Transverse colon (tissue), 4 donors: ENCODE data around the gene TTL.

Source experiments
- CTCF ChIP-seq, 5 experiments: fragments of 200-600 bp in 3 of 5; fragments of 450-650 bp in 2 of 5; sonication (generic) in 3 of 5; IDR thresholded peaks; 1 replicate in 2 of 5; 2 replicates in 3 of 5; pipeline ENCODE4 v1.5.1; 2016 to 2017; ENCODE audit warnings: antibody characterized with exemption in 5 of 5, inconsistent platforms in 3 of 5, mild to moderate bottlenecking in 2 of 5, moderate library complexity in 1 of 5
- POLR2A ChIP-seq: fragments of 450-650 bp; IDR thresholded peaks from one replicate; pipeline ENCODE4 v1.6.1; 2016; ENCODE audit warnings: antibody characterized with exemption, mild to moderate bottlenecking, moderate library complexity
- POLR2AphosphoS5 ChIP-seq, 3 donors: sonication (generic); formaldehyde crosslinking; IDR thresholded peaks; one replicate each; pipeline ENCODE4 v1.6.1; 2016; ENCODE audit warnings: antibody characterized with exemption in 3 of 3

- TF ChIP-seq CTCF (IDR thresholded peaks at IDR 0.05): no peak
- no peak for TF ChIP-seq POLR2A
- TF ChIP-seq POLR2AphosphoS5 (IDR thresholded peaks at IDR 0.05): no peak
These were observed 48.8 kb downstream of the TTL start for GRCh38 chr2:112530728-112531127.
